Tibial nerve (tissue), 4 donors: ENCODE data around the gene CGNL1. TPM values are rescaled to one million over a fixed set of nuclear protein-coding genes. Genes with fewer than 3 reads are reported as not detected.

Experiments
- DNase-seq, 2 donors: peaks; one replicate each; pipeline ENCODE4 v3.0.0-alpha.2; 2019; ENCODE audit warnings: low spot score in 2 of 2
- H3K27ac ChIP-seq, 4 donors: fragments of 200-600 bp; sonication (generic) in 3 of 4; one replicate each; pipeline ENCODE4 v1.5.1; 2017 to 2019; ENCODE audit warnings: mild to moderate bottlenecking in 1 of 4
- H3K27me3 ChIP-seq, 2 donors: fragments of 200-600 bp; sonication (generic) in 1 of 2; one replicate each; pipeline versions ENCODE4 v1.5.1 to v1.6.0; 2017 to 2019
- H3K36me3 ChIP-seq, 3 donors: fragments of 200-600 bp; sonication (generic); one replicate each; pipeline ENCODE4 v1.5.1; 2018 to 2019
- H3K4me1 ChIP-seq, 4 donors: fragments of 200-600 bp; sonication (generic) in 3 of 4; one replicate each; pipeline ENCODE4 v1.5.1; 2017 to 2019
- H3K4me3 ChIP-seq, 4 donors: fragments of 200-600 bp; sonication (generic) in 3 of 4; one replicate each; pipeline ENCODE4 v1.5.1; 2017 to 2019; ENCODE audit warnings: mild to moderate bottlenecking in 1 of 4, moderate library complexity in 1 of 4
- H3K9me3 ChIP-seq, 4 donors: fragments of 200-600 bp; sonication (generic) in 3 of 4; one replicate each; pipeline ENCODE4 v1.5.1; 2017 to 2019
- EP300 ChIP-seq, 2 donors: sonication (generic); formaldehyde crosslinking; IDR thresholded peaks; one replicate each; pipeline ENCODE4 v1.6.1; 2017; ENCODE audit warnings: antibody characterized with exemption in 2 of 2, mild to moderate bottlenecking in 1 of 2
- POLR2A ChIP-seq, 2 donors: fragments of 450-650 bp; IDR thresholded peaks; one replicate each; pipeline ENCODE4 v1.6.1; 2017; ENCODE audit warnings: antibody characterized with exemption in 2 of 2, mild to moderate bottlenecking in 2 of 2, moderate library complexity in 2 of 2
- WGBS, 2 donors: methylation state at CpG; one replicate each; pipeline ENCODE4 v1.1.5; 2018; 5-methylcytosine and 5-hydroxymethylcytosine counted together
- total RNA-seq, 4 donors: library from RNA; depleted of rRNA; stranded (reverse); fragments of >200 nt; gene quantifications; one replicate each; pipeline ENCODE4 v1.1.0, GENCODE V29; 2016
- TF ChIP-seq, protein P1 (sequence below), 5 experiments: fragments of 200-600 bp in 3 of 5; fragments of 450-650 bp in 2 of 5; sonication (generic) in 3 of 5; IDR thresholded peaks; one replicate each; pipeline ENCODE4 v1.5.1; 2016 to 2019; ENCODE audit warnings: antibody characterized with exemption in 5 of 5, mild to moderate bottlenecking in 3 of 5, moderate library complexity in 2 of 5

The CGNL1 gene
- total RNA-seq, 4 donors from 2014 or later, result 15.9 to 36.7 (median 29.2) TPM

DNA sequence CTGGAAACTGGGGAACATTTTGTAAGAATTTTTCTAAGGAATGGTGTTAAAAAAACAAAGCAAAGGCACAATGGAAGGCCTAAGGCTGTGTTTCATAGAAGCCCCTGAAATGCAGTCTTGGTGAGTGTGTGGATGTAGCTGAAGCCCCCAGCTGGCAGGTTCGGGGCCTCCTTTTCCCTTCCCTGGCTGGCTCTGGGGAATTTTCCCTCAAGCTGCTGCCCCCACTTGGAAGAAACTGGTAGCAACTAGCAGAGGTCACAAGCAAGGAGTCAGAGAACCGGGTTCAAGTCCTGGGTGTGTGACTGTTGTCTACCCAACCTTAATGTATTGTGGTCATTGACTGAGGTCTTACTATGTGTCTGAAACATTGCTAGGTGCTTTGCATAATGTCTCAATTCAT, 130.1 kb downstream of the CGNL1 start:
- peak overlapping the region in 2 of 4 donors; percentile 19 to 71 for H3K27ac ChIP-seq
- WGBS, 2 donors, result 60 to 68% methylated on average over 2 of the region's 2 CpGs
- DNase-seq, result no peak
- no peaks in the 10 kb centered on the region for H3K27me3 ChIP-seq
- TF ChIP-seq, protein P1, sequence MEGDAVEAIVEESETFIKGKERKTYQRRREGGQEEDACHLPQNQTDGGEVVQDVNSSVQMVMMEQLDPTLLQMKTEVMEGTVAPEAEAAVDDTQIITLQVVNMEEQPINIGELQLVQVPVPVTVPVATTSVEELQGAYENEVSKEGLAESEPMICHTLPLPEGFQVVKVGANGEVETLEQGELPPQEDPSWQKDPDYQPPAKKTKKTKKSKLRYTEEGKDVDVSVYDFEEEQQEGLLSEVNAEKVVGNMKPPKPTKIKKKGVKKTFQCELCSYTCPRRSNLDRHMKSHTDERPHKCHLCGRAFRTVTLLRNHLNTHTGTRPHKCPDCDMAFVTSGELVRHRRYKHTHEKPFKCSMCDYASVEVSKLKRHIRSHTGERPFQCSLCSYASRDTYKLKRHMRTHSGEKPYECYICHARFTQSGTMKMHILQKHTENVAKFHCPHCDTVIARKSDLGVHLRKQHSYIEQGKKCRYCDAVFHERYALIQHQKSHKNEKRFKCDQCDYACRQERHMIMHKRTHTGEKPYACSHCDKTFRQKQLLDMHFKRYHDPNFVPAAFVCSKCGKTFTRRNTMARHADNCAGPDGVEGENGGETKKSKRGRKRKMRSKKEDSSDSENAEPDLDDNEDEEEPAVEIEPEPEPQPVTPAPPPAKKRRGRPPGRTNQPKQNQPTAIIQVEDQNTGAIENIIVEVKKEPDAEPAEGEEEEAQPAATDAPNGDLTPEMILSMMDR (IDR thresholded peaks at IDR 0.05), result no peak
- TF ChIP-seq POLR2A (IDR thresholded peaks at IDR 0.05), result no peak
- TF ChIP-seq EP300 (IDR thresholded peaks at IDR 0.05), result no peak
- peaks cover 0 to 37% (median 3%) of the 10 kb centered on the region in 4 donors for H3K4me1 ChIP-seq
- H3K9me3 ChIP-seq, result no peaks in the 10 kb centered on the region
- H3K4me3 ChIP-seq, result no peak overlapping the region
- H3K36me3 ChIP-seq, result no peaks in the 10 kb centered on the region

DNA sequence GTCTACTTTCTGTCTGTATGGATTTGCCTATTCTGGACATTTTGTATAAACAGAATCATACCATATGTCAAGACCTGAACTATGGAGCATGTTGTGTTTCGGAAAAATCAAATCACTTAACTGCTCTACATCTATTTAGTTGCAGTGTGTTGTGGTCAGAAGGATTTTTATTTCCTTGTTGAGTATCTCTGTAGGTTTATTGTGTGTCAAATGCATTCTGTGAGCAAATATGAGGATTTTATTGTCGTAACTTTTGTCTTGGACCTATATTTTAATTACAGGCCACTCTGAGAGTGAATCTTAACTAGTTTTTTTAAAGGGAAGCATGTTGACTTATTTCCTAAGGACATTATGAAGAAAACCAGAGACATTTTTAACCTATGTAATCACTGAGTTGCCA, 130.8 kb downstream of the CGNL1 start:
- no peak overlapping the region for H3K27ac ChIP-seq
- no peaks in the 10 kb centered on the region for H3K9me3 ChIP-seq
- H3K36me3 ChIP-seq, result no peaks in the 10 kb centered on the region
- H3K27me3 ChIP-seq, result no peaks in the 10 kb centered on the region
- WGBS, 2 donors, result 93 to 97% methylated on average over 2 of the region's 2 CpGs
- H3K4me3 ChIP-seq, result no peak overlapping the region
- TF ChIP-seq POLR2A (IDR thresholded peaks at IDR 0.05) (no peak), EP300 (IDR thresholded peaks at IDR 0.05) (no peak)
- TF ChIP-seq, protein P1 (IDR thresholded peaks at IDR 0.05), result no peak
- H3K4me1 ChIP-seq, result peaks cover 0 to 37% (median 3%) of the 10 kb centered on the region in 4 donors
- no peak for DNase-seq

DNA sequence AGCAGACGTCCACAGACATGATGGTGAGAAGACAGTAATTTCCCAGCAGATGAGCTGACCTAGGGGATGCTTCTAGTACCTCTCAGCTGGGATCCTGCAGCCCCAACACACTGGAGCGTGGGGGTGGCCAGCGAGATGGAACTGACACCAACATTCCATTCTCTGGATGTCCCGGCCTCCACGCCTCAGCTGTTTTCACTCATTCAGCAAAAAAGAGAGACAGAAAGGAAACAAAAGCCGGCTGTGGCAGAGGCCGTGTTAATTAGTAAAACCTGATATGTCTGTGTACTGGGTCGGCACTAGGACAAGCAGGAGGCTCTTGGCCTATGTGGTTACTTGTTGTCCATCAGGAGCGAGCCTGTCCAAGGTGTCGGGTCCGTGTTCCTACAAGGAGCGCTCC, 132.8 kb downstream of the CGNL1 start:
- WGBS, 2 donors, result 57 to 58% methylated on average over 12 of the region's 12 CpGs
- TF ChIP-seq, protein P1 (IDR thresholded peaks at IDR 0.05), result no peak
- TF ChIP-seq POLR2A (IDR thresholded peaks at IDR 0.05) (no peak), EP300 (IDR thresholded peaks at IDR 0.05) (no peak)
- H3K9me3 ChIP-seq, result no peaks in the 10 kb centered on the region
- no peak for DNase-seq
- H3K27ac ChIP-seq, result no peak overlapping the region
- no peaks in the 10 kb centered on the region for H3K36me3 ChIP-seq
- peaks cover 0 to 32% (median 3%) of the 10 kb centered on the region in 4 donors for H3K4me1 ChIP-seq
- H3K4me3 ChIP-seq, result no peak overlapping the region
- no peaks in the 10 kb centered on the region for H3K27me3 ChIP-seq

DNA sequence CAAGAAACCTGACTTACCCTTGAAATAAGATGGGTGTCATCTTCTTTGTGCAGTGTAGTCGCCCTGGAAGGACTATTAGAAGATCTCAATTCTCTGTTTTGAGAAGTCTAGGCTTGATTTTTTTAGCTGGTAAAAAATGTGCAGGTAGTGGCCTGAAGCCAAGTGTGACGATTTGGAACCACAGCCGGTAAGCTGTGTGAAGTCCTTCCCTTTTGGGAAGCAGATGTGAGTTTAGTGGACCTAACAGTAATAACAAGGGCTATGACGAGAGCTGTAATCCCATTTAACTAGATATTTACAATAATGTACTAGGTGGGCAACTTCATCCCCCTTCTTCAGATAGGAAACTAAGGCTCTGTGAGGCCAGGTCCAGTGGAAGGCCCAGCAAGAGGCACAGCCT, 133.7 kb downstream of the CGNL1 start:
- Histone ChIP-seq H3K9me3 (no peaks in the 10 kb centered on the region), H3K4me1 (peaks cover 0 to 31% (median 3%) of the 10 kb centered on the region in 4 donors), H3K4me3 (no peak overlapping the region), H3K36me3 (no peaks in the 10 kb centered on the region), H3K27ac (no peak overlapping the region), H3K27me3 (no peaks in the 10 kb centered on the region)
- no peak for DNase-seq
- TF ChIP-seq, protein P1 (IDR thresholded peaks at IDR 0.05), result no peak
- TF ChIP-seq POLR2A (IDR thresholded peaks at IDR 0.05) (no peak), EP300 (IDR thresholded peaks at IDR 0.05) (no peak)
- WGBS, 2 donors, result 54 to 58% methylated on average over 4 of the region's 4 CpGs

DNA sequence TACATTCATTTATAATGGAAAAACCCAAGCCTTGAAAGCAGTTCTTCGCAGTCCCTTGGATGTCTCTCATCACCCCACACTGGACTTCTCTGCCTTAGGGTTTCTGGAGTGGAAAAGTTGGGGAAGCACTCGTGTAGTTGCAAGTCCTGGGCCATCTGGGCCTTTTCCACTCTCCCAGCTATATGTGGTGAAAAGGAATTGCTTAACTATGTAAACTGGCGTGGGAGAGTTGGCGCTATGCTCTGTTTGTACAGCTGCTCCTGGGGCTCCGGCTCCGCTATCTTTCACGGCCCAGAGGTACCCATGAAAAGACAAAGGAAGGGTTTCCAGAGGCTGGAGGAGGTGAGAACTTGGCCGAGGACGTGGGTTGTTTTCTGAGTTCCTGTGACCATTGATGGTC, 134.3 kb downstream of the CGNL1 start:
- Histone ChIP-seq H3K36me3 (no peaks in the 10 kb centered on the region), H3K4me1 (peaks cover 0 to 31% (median 3%) of the 10 kb centered on the region in 4 donors), H3K9me3 (no peaks in the 10 kb centered on the region), H3K27ac (no peak overlapping the region), H3K27me3 (no peaks in the 10 kb centered on the region), H3K4me3 (no peak overlapping the region)
- TF ChIP-seq EP300 (IDR thresholded peaks at IDR 0.05) (no peak), POLR2A (IDR thresholded peaks at IDR 0.05) (no peak)
- TF ChIP-seq, protein P1 (IDR thresholded peaks at IDR 0.05), result no peak
- DNase-seq, result no peak
- WGBS, 2 donors, result 58 to 67% methylated on average over 9 of the region's 9 CpGs
